Spleen (tissue), 7 donors: ENCODE measurements around the gene HYAL2.

Experiments
- CTCF ChIP-seq, 11 experiments: fragments of 200-600 bp in 7 of 11; fragments of 450-650 bp in 4 of 11; sonication (generic) in 4 of 11; IDR thresholded peaks in 8 of 11; conservative IDR thresholded peaks in 3 of 11; 1 replicate in 7 of 11; 2 replicates in 4 of 11; pipeline versions ENCODE4 v1.4.0 to v1.8.0; 2016 to 2021; ENCODE audit warnings: antibody characterized with exemption in 11 of 11, inconsistent platforms in 4 of 11, mild to moderate bottlenecking in 1 of 11
- POLR2AphosphoS5 ChIP-seq, 3 donors: sonication (generic); formaldehyde crosslinking; IDR thresholded peaks; one replicate each; pipeline ENCODE4 v1.5.1; 2017; ENCODE audit warnings: antibody characterized with exemption in 3 of 3
- donor health status: DM: no; HTN: no; CAD: no; lungs with moderate emphysema.
- donor health status: DM: no; HTN: no; CAD: no.
- donor health status: DM: no; HTN: no; CAD: no.

- TF ChIP-seq POLR2AphosphoS5 (IDR thresholded peaks at IDR 0.05) (no peak), CTCF (IDR thresholded peaks at IDR 0.05 in 8 of 11, conservative IDR thresholded peaks at IDR 0.05 in 3 of 11) (no peak)
These were observed 14.1 kb upstream of the HYAL2 start for GRCh38 chr3:50336452-50337174.
